ENCODE results near the gene NEGR1. TPM values are rescaled to one million over a fixed set of nuclear protein-coding genes. Genes with fewer than 3 reads are reported as not detected.

The NEGR1 gene
- total and polyA plus RNA-seq, 9 donors = 4.7 to 15.1 (median 9.1) TPM

DNA sequence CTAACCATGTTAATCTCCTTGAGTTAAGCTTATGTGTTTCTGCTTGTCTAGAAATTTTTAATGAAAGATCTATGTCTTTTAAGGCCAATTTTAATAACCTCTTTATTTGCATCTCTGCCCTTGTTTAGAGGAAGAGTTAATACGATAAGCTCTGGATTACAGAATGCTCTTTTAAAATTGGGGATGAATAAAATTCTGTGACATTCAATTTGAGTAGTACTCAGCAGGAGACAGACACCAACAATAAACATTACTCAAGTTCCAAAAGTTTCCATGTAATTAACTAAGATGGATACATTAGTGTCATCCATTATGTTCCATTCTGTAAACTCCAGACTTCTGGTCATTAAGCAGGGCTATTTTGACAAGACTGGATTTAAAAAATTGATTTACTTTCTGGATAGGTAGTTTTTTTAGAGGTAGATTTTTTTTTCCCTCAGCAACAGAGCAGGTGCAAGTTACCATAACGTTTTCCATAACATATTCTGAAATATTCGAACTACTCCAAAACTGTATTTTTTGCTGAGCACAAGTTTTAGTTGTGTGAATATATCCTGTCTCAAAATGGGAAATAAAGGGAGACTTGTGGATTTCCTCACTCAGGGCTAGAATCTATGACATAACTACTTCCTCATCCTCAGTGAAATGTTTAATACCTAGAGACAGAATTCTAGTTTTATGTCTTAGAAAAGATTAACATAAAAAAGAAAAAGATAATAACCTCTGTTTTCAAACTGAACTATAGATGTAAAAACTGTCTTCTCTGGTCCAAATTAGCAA, 221.7 kb downstream of the NEGR1 start:
- Histone ChIP-seq H3K9me3 (no peaks in the 10 kb centered on the region), H3K4me3 (no peak overlapping the region), H3K27ac (no peak overlapping the region), H3K36me3 (no peaks in the 10 kb centered on the region), H3K4me1 (ENCODE audit: insufficient read depth) (no peaks in the 10 kb centered on the region), H3K27me3 (no peaks in the 10 kb centered on the region)
- no peak for DNase-seq
- TF ChIP-seq POLR2A (IDR thresholded peaks at IDR 0.05) (no peak), EP300 (IDR thresholded peaks at IDR 0.05) (no peak)
- TF ChIP-seq, protein P1, sequence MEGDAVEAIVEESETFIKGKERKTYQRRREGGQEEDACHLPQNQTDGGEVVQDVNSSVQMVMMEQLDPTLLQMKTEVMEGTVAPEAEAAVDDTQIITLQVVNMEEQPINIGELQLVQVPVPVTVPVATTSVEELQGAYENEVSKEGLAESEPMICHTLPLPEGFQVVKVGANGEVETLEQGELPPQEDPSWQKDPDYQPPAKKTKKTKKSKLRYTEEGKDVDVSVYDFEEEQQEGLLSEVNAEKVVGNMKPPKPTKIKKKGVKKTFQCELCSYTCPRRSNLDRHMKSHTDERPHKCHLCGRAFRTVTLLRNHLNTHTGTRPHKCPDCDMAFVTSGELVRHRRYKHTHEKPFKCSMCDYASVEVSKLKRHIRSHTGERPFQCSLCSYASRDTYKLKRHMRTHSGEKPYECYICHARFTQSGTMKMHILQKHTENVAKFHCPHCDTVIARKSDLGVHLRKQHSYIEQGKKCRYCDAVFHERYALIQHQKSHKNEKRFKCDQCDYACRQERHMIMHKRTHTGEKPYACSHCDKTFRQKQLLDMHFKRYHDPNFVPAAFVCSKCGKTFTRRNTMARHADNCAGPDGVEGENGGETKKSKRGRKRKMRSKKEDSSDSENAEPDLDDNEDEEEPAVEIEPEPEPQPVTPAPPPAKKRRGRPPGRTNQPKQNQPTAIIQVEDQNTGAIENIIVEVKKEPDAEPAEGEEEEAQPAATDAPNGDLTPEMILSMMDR (IDR thresholded peaks at IDR 0.05) = no peak
- WGBS, 3 donors = 74 to 80% (median 78%) methylated on average over 3 of the region's 3 CpGs
- intact Hi-C loops (cut with DNase I) = no loop called here

DNA sequence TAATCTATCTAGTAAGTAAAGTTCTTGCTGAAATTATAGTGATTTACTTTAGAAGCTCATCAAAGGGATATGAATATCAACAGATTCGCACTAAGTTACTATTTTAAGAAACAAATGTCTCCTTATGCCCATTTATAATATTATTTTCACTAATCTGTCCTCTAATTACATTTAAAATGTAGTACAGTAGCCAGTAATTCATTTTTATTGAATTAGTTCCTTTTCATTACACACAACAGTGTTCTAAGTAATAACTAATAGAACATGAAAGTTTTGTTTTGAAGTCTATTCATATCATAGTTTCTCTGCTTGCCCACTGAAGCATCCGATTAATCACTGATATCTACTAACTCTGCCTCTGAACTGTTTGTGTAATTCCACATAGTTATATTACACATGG, 225.8 kb downstream of the NEGR1 start:
- no peak overlapping the region for H3K27ac ChIP-seq
- no peaks in the 10 kb centered on the region for H3K4me1 ChIP-seq (ENCODE audit: insufficient read depth)
- TF ChIP-seq, protein P1 (IDR thresholded peaks at IDR 0.05) = no peak
- no peak for TF ChIP-seq POLR2A (IDR thresholded peaks at IDR 0.05)
- TF ChIP-seq EP300 (IDR thresholded peaks at IDR 0.05) = no peak
- no peak for DNase-seq
- no peaks in the 10 kb centered on the region for H3K36me3 ChIP-seq
- H3K27me3 ChIP-seq = no peaks in the 10 kb centered on the region
- intact Hi-C loops (cut with DNase I) = no loop called here
- no peaks in the 10 kb centered on the region for H3K9me3 ChIP-seq
- WGBS, 3 donors = 75 to 93% (median 82%) methylated on average over 2 of the region's 2 CpGs
- no peak overlapping the region for H3K4me3 ChIP-seq

DNA sequence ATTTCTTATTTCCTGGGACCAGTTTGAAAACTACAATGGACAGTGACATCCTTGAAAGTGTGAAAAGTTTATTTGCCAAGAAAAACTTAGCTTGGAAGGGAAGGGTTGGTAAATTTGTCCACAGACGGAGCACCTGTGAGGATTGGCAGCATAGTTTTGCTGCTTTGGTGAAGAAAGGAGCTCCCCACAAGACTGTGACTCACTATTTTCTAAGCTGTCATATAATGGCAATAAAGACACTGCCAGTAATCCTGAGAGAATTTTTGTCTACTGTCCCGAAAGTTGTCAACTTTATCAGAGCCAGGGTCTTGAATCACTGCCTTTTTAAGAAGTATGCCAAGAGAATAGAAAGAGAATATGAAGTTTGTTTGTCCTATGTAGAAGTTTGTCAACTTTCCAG, 230.8 kb downstream of the NEGR1 start:
- WGBS, 3 donors = 71 to 84% (median 77%) methylated on average over 2 of the region's 2 CpGs
- H3K36me3 ChIP-seq = no peaks in the 10 kb centered on the region
- intact Hi-C loops (cut with DNase I) = no loop called here
- DNase-seq = no peak
- no peak overlapping the region for H3K4me3 ChIP-seq
- H3K27ac ChIP-seq = no peak overlapping the region
- H3K4me1 ChIP-seq (ENCODE audit: insufficient read depth) = no peaks in the 10 kb centered on the region
- H3K9me3 ChIP-seq = no peaks in the 10 kb centered on the region
- TF ChIP-seq, protein P1 (IDR thresholded peaks at IDR 0.05) = no peak
- no peak for TF ChIP-seq EP300 (IDR thresholded peaks at IDR 0.05)
- TF ChIP-seq POLR2A (IDR thresholded peaks at IDR 0.05) = no peak
- no peaks in the 10 kb centered on the region for H3K27me3 ChIP-seq

DNA sequence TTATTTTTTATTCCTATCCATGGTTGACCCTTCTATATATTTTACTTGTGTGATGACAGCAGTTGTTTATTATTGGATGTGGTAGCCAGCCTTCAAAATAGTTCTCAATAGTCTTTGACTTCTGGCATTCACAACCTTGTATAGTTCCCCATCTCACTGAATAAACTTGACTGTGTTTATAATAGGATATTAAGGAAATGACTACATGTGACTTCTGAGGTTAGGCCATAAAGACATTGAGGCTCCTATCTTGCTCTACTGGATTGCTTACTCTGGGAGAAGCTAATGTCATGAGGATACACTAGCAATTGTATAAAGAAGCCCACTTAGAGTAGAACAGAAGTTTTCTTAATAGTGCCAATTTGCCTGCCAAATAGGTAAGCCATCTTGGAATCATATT, 231.8 kb downstream of the NEGR1 start:
- Histone ChIP-seq H3K9me3 (no peaks in the 10 kb centered on the region), H3K4me3 (no peak overlapping the region), H3K27me3 (no peaks in the 10 kb centered on the region), H3K27ac (no peak overlapping the region), H3K4me1 (ENCODE audit: insufficient read depth) (no peaks in the 10 kb centered on the region), H3K36me3 (no peaks in the 10 kb centered on the region)
- no peak for DNase-seq
- intact Hi-C loops (cut with DNase I) = no loop called here
- TF ChIP-seq, protein P1 (IDR thresholded peaks at IDR 0.05) = no peak
- TF ChIP-seq EP300 (IDR thresholded peaks at IDR 0.05) (no peak), POLR2A (IDR thresholded peaks at IDR 0.05) (no peak)

Data from ovary (tissue), 9 donors.